ENCODE measurements around the gene CHAT. TPM values are rescaled to one million over a fixed set of nuclear protein-coding genes. Genes with fewer than 3 reads are reported as not detected.

The CHAT gene
- total RNA-seq, 4 donors from 2014 or later = not detected

DNA sequence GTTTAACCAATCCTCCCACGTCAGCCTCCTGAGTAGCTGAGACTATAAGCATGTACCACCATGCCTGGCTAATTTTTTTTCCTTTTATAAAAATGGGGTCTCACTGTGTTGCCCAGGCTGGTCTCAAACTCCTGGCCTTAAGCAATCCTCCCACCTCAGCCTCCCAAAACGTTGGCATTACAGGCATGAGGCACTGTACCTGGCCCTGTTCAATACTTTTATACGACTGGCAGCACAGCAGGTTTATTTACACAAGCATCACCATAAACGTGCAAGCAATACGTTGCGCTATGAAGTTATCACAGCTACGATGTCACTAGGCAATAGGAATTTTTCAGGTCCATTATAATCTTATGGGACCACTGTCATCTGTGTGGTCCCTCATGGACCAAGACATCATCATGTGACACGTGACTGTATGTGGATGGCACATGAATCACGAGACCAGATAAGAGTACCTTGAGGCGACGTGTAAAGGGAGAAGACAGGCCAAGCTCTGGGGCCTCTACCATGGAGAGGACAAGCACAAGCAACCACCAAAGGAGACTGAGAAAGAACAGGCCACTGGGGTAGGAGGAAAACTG is 38.3 kb upstream of the CHAT start:
- no peak for ATAC-seq (ENCODE audit: low FRiP score)
- TF ChIP-seq, protein P1, sequence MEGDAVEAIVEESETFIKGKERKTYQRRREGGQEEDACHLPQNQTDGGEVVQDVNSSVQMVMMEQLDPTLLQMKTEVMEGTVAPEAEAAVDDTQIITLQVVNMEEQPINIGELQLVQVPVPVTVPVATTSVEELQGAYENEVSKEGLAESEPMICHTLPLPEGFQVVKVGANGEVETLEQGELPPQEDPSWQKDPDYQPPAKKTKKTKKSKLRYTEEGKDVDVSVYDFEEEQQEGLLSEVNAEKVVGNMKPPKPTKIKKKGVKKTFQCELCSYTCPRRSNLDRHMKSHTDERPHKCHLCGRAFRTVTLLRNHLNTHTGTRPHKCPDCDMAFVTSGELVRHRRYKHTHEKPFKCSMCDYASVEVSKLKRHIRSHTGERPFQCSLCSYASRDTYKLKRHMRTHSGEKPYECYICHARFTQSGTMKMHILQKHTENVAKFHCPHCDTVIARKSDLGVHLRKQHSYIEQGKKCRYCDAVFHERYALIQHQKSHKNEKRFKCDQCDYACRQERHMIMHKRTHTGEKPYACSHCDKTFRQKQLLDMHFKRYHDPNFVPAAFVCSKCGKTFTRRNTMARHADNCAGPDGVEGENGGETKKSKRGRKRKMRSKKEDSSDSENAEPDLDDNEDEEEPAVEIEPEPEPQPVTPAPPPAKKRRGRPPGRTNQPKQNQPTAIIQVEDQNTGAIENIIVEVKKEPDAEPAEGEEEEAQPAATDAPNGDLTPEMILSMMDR (IDR thresholded peaks at IDR 0.05) = no peak
- DNase-seq (ENCODE audit: low spot score) = no peak

DNA sequence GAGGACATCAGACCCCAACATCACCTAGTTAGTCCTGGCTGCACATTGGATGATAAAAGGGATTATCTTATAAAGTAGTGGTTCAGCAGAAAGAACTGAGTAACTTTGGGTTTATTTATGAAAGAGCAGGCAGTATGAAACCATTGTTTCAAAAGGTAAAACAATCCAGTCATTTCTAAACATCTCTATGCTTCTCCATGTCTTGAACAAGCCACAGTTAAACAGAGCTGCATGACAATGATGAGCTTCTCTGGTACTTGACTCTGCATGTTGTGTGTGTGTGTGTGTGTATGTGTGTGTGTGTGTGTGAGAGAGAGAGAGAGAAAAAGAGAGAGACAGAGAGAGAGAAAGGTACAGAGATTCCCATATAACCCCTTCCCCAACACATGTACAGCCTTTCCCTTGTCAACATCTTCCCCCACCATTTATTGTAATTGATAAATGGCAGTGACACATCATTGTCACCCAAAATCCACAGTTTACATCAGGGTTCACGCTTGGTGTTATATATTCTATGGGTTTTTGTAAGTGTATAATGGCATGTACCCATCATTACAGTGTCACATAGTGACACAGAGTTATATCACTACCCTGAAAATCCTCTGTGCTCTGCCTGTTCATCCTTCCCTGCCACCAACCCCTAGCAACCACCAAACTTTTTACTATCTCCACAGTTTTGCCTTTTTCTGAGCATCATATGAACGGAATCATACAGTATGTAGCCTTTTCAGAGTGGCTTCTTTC is 36.5 kb upstream of the CHAT start:
- TF ChIP-seq, protein P1 (IDR thresholded peaks at IDR 0.05) = no peak

DNA sequence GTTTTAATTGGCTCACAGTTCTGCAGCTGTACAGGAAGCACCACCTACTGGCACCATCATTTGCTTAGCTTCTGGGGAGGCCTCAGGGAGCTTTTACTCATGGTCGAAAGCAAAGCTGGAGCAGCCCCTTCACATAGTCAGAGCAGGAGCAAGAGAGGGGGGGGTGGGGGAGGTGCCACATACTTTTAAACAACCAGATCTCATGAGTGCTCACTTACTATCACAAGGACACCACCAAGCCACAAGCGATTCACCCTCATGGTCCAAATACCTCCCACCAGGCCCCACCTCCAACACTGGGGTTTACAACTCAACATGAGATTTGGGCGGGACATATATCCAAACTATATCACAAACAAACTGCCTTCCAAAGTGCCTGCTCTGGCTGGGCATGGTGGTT is 35.4 kb upstream of the CHAT start:
- no peak for DNase-seq (ENCODE audit: low spot score)
- TF ChIP-seq, protein P1 (IDR thresholded peaks at IDR 0.05) = no peak
- ATAC-seq (ENCODE audit: low FRiP score) = no peak

More for the DNA sequence above, 36.5 kb upstream of the CHAT start:
- DNase-seq (ENCODE audit: low spot score) (no peak), ATAC-seq (ENCODE audit: low FRiP score) (no peak)

DNA sequence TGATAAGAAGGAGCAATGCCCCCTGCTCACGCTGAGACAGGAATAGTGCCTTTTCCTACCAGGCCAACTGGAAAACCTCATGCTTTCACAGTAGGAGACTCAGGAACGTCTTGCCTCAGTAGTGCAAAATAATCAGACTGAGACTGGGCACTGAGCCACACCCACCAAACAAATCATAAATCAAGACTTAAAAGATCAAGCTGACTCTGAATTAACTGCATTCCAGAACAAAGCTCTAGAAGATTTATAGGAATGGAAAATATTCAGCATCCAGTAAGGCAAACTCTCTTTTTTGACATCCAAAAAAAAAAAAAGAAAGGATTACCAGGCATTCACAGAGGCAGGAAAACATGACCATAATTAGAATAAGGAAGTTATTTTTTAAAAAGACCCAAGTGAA is 34.2 kb upstream of the CHAT start:
- ATAC-seq (ENCODE audit: low FRiP score) = peak; percentile 50
- TF ChIP-seq, protein P1 (IDR thresholded peaks at IDR 0.05) = no peak
- DNase-seq (ENCODE audit: low spot score) = no peak

DNA sequence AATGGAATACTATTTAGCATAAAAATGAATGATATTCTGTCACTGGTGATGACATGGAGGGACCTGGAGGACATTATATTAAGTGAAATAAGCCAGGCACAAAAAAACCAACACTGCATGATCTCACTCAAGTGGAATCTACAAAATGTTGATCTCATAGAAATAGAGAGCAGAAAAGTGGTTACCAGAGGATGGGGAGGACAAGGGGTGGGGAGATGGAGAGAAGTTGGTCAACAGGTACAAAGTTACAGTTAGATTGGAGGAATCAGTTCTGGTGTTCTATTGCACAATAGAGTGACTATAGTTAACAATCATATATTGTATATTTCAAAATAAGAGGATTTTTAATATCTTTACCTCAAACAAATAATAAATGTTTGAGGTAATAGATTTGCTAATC is 28.4 kb upstream of the CHAT start:
- no peak for DNase-seq (ENCODE audit: low spot score)
- no peak for ATAC-seq (ENCODE audit: low FRiP score)
- TF ChIP-seq, protein P1 (IDR thresholded peaks at IDR 0.05) = no peak

DNA sequence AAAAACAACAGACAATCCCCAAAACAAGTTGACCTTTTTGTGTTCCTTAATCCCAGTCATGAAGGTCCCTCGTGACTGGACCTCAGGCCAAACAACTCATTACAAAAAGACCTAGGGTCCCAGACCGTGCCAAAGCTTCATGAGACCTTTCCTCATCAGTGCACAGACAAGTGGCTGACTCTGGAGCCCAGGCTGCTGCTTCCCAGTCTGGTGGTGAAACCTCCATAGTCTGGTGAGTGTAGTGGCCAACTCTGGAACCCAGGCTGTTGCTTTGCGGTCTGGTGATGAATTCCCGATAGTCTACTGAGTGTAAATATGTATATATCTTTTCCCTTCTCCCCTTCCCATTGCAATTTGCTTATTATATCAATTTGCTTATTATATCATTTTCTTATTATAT is 25.9 kb upstream of the CHAT start:
- DNase-seq (ENCODE audit: low spot score) = no peak
- TF ChIP-seq, protein P1 (IDR thresholded peaks at IDR 0.05) = no peak
- no peak for ATAC-seq (ENCODE audit: low FRiP score)

All from omental fat pad (tissue), 4 donors.